ENCODE measurements around the gene CTAGE9.
"Not testable (repeated sequence)": the region's sequence is repeated elsewhere in the genome, so short reads cannot be mapped to it uniquely, and the experiment has no call there.

CTAGE9 gene

GRCh38 chr6:131710917-131711316 lies at the start of gene CTAGE9:
CTAGE9 (minus strand) TSS chr6:131711017; CDS start chr6:131711017, 0 bp downstream.
- not testable (repeated sequence) for DNase-seq

GRCh38 chr6:131758920-131759319 lies 48.1 kb upstream of the CTAGE9 start:
- no peak for DNase-seq

DNA sequence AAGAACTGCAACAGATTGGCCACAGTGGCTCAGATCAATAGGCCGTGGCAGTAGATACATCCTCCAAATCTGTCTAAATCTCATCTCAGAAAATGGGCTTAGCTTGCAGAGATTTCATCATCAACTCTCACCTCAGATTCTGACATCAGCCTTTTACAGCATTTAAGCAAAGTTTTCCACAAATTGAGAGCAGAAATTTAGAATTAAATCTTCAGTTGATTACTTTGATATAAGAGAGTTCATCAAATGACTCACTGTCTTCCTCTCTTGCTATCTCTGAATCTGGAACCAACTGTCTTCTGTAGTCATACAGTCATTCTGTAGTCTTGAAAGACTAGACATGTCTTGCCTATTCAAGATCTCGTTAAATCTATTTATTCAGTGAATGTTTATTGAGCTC lies 45.2 kb upstream of the CTAGE9 start:
- DNase-seq, result no peak

GRCh38 chr6:131755597-131755996 lies 44.8 kb upstream of the CTAGE9 start:
- no peak for DNase-seq

DNA sequence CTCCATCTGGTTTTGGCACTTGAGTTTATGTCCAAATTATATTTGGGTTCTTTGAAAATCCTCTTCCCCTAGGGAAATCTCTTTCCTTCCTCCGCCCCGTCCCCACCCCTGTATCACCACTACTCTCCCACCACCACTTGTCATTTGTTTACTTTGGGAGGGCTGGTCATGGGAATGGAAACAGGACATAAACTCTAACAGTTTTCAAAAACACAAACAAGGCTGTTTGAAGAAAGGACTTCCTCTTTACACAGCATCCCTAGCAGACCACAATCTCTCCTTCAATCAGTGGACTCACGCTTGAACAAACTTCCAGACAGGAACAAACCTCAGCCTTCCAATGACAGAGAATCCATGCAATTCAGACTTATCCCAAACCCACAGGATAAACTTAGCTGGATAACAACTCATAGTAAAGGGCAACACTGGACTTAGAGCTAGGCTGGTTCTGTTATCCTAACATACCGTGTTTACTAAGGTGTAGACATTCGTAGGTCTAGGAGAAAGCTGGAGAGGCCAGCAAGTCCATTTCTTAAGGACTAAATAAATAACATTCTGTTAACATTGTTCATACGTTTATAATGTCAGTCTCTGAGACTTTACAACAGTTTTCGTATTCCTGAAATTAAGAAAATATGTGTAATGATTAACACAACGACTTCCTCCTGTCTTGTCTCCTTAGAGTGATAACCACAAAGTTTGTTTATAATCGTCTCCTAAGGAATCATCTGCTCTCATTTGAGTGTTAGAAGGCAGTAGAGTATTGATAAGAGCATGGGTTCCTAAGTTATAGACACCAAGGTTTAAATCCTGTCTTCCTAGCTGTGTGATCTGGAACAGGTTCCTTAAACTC lies 44.1 kb upstream of the CTAGE9 start:
- no peak for DNase-seq

GRCh38 chr6:131754088-131754487 lies 43.3 kb upstream of the CTAGE9 start:
- DNase-seq, result no peak

DNA sequence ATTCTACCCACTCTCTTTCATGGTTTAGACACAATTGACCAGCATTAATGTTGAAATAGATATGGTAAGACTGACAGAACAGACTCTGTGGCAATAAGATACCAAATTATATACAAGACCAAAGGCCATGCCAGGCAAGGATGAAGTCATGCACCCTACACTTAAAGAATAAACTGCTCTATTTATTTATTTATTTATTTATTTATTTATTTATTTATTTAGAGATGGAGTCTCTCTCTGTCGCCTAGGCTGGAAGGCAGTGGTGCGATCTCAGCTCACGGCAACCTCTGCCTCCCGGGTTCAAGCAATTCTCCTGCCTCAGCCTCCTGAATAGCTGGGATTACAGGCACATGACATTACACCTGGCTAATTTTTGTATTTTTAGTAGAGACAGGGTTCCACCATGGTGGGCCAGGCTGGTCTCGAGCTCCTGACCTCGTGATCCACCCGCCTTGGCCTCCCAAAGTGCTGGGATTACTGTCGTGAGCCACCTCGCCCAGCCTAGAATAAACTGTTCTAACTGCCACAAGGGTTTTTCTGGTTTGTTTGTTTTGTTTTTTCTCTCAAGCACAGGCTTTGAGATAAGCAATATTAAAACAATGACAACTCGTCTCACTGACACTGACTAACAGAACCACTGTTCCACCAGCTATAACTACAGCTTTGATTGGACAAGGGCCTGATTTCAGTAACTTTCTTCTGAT lies 40.3 kb upstream of the CTAGE9 start:
- DNase-seq, result not testable (repeated sequence)

GRCh38 chr6:131749023-131749422 lies 38.2 kb upstream of the CTAGE9 start:
- no peak for DNase-seq

- no peak for DNase-seq
These were observed 37.1 kb upstream of the CTAGE9 start for GRCh38 chr6:131747821-131748353.

DNA sequence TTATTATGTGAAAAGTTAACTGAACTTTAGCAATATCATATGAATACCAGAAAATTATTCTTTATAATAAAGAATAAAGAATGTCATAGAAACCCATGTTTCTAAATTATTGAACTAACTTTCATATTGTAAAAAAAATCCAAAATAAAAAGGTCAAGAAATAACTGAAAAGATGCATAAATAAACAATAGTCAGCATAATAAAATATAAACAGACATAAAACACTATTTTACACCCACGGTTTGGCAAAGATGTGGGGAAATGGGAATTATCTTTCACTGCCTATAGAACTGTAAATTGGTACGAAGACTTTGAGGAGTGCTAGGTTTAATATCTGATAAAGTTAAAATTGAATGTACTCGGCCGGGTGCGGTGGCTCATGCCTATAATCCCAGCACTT lies 34.7 kb upstream of the CTAGE9 start:
- DNase-seq, result no peak

DNA sequence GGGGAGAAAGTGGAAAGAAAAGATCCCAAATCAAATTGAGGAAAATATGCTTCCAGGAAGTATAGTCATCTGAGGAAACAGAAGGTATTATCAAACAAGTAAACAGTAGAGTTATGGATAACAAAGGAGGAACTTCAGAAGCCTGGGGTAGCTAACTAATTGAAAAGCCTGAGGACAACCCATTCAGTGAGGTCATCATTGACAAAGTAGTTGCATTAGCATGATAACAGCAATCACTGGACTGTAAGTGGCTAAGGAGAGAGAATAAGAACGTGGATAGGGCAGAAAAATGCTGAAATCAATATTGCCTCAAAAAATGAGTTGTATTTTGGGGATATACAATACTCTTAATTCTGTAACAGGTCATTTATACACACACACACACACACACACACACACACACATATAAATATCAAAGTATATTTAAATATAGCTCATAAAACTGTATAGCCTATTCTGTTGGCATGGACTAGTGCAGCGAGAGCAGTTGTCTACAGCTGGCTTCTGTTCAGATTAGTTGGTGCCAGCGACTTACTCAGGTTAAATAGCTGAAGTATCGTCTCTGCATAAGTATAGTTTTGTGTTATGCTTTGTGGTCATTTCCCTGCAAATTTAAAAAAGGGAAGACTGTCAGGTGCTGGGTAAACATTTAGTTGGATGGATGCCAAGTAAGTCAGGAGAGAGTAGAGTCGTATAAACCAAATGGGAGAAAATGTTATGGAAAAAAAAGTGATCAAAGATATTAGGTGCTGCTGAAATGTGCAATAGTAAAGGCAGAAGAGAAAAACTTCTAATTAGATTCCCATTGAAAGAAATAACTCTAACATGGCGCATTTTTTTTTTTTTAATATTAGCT lies 33.8 kb upstream of the CTAGE9 start:
- DNase-seq, result no peak

- no peak for DNase-seq
These were observed 31.0 kb upstream of the CTAGE9 start for GRCh38 chr6:131741688-131742393.

- no peak for DNase-seq
These were observed 29.3 kb upstream of the CTAGE9 start for GRCh38 chr6:131740161-131740560.

DNA sequence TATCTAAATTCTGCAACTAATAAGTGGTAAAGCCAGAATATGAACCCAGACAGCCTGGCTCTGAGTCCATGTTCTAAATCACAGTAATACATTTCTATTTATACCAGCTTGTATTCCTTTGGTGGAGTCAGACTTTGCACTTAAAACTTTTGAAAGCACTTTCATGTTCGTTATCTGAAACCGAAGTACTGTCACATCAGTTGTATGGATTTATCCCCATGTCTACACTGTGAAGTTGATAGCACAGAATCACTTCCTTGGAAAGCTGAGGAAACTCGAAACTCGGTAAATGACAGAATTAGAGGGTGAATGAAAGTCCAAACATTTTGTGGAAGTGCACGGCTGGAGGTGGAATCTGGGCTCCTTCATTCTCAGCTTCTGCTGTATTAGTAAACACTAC lies 28.3 kb upstream of the CTAGE9 start:
- no peak for DNase-seq

DNA sequence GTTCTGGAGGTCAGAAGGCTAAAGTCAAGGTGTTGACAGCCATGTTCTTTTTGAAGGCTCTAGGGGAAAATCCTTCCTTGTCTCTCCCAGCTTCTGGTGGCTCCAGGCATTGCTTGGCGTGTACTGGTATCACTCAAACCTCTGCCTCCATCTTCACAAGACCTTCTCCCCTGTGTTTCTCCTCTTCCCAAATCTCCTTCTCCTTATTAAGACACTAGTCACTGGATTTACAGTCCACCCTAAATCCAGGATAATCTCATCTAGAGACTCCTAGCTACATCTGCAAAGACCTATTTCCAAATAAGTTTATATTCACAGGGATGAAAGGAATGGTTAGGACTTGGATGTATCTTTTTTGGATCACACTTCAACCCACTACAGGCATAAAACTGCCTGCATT lies 26.0 kb upstream of the CTAGE9 start:
- DNase-seq, result no peak

- no peak for DNase-seq
These were observed 25.3 kb upstream of the CTAGE9 start for GRCh38 chr6:131736003-131736596.

DNA sequence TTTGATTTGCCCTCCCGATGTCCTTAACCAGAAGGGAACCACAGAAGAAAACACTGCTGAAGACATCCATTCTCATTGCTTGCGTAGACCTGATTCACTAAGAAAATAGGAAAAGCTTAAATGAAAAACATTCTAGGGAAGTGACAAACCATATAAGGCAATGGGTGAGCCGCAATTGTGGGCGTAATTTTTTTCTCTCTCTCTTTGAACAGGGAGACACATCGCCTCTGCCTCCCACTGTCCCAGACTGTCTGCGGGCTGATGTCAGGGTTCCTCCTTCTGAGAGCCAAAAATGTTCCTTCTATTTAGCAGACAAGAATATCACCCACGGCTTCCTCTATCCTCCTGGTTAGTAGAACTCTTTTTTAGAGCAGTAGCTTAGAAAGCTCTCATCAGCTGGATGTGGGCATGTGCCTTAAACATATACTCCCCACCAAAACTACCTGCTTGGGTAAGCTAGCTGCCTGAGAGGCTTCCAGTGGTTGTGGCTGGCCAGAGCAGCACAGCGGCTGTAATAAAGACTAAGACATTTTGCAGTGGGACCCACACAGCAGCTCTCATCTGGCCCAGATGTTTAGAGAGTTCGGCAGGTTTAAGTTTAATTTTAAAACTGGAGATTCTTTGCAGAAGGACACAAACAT lies 22.7 kb upstream of the CTAGE9 start:
- peak; percentile 46 for DNase-seq

DNA sequence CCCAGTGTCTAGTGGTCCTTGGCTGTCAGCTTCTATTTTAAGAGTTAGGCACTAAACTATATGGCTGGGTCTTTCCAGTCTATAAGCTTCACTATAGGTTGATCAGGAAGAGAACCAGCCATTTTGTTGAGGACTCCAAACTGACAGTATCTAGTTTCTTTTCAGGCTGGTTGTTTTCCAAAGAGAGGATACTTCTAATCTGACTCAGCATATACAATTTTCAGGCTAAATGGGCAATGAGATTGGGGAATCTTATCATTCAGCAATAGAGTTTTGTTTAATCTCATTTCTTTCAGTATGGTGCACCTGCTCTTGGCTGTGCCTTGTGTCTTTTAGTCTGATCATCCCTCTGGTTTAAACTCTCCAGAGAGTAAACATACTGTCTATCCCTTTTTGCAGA lies 20.4 kb upstream of the CTAGE9 start:
- no peak for DNase-seq

DNA sequence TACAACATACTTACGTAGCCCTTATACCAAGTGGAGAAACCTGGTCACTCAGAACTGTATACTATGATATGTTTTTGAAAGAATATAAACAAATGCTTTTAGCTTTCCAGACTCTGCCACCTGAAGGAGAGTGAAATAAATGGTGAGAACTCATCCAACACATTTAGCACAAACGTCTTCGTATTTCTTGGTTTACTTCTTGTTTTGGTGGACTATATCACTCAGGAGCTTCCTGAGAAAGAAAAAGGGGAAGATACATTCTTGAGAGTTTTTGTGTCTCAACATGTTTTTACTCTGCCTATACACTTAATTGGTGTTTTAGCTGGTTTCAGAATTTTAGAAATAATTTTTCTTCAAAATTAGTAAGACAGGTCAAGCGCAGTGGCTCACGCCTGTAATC lies 19.4 kb upstream of the CTAGE9 start:
- DNase-seq, result no peak

DNA sequence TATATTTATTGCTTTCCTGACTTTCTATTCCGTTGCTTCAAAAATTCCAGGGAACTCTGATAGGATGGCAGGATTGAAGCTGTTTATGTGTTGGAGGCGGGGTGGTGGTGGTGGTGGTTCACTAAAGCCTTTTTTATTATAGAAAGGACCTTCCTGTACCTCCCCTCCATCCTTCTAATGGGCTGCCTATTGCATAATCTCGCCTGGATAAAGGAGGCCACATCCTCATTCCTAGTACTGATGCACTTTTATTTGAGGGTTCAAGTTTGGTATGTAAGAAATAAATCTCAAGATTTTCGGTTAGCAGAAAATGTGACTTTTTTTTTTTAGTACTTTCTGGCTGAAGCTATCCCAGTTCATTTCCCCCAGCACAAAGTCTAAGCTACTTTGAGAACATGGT lies 18.7 kb upstream of the CTAGE9 start:
- DNase-seq, result no peak

GRCh38 chr6:131728296-131728939 lies 17.6 kb upstream of the CTAGE9 start:
- DNase-seq, result no peak

Data from inflammatory macrophage treated with lipopolysaccharide for 4 hours (primary cell).